SK-N-SH (cell line): Measurements from ENCODE around the gene ANAPC16.
"Not testable (repeated sequence)": the region's sequence is repeated elsewhere in the genome, so short reads cannot be mapped to it uniquely, and the experiment has no call there.

Experiments used
- CTCF ChIP-seq: fragments of 200-600 bp; sonication (generic); IDR thresholded peaks from 2 replicates; pipeline ENCODE4 v1.6.1; 2017; ENCODE audit warnings: antibody characterized with exemption, mild to moderate bottlenecking, moderate library complexity
- FOSL2 ChIP-seq: IDR thresholded peaks from 2 replicates; pipeline ENCODE4 v1.4.0; 2012; ENCODE audit warnings: low read depth, mild to moderate bottlenecking, moderate library complexity, borderline replicate concordance
- POLR2AphosphoS5 ChIP-seq: IDR thresholded peaks from 2 replicates; pipeline ENCODE4 v1.6.1; 2012; ENCODE audit warnings: low read depth, low read length

DNA sequence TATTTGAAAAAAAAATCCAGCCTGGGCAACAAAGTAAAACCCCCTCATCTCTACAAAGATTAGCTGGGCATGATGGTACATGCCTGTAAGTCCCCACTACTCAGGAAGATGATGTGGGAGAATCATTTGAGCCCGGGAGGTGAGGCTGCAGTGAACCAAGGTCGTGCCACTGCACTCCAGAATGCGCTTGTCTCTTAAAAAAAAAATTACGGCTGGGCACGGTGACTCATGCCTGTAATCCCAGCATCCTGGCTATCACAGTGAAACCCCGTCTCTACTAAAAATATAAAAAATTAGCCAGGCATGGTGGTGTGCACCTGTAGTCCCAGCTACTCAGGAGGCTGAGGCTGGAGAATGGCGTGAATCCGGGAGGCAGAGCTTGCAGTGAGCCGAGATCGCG is 4.4 kb upstream of the ANAPC16 start:
- not testable (repeated sequence) for TF ChIP-seq POLR2AphosphoS5, CTCF
- peak; percentile 43; the same call in 1 of the 2 replicates for TF ChIP-seq FOSL2
